GM12878 (cell line): Measurements from ENCODE around the gene CHD6. TPM values are rescaled to one million over a fixed set of nuclear protein-coding genes. Genes with fewer than 3 reads are reported as not detected.
A peak's percentile ranks its signal among the peaks of the same experiment; 100 is the strongest.

Source experiments
- ATF7 ChIP-seq: fragments of 450-650 bp; IDR thresholded peaks from 2 replicates; pipeline ENCODE4 v1.6.1; 2016; ENCODE audit warnings: low read depth, mild to moderate bottlenecking
- BHLHE40 ChIP-seq, 2 experiments: fragments of 450-650 bp in 1 of 2; IDR thresholded peaks; 2 replicates each; pipeline ENCODE4 v1.6.1; 2011 to 2017; ENCODE audit warnings: low read depth in 2 of 2, borderline replicate concordance in 1 of 2, improper control_type of control experiment in 1 of 2, low read length in 1 of 2, mild to moderate bottlenecking in 1 of 2
- ETV6 ChIP-seq, 2 experiments: fragments of 450-650 bp in 1 of 2; IDR thresholded peaks in 1 of 2; conservative IDR thresholded peaks in 1 of 2; 2 replicates each; pipeline ENCODE4 v1.6.1; 2014; ENCODE audit warnings: antibody characterized with exemption in 1 of 2, borderline replicate concordance in 1 of 2, low read depth in 1 of 2, mild to moderate bottlenecking in 1 of 2, moderate library complexity in 1 of 2
- FOS ChIP-seq: IDR thresholded peaks from 3 replicates; pipeline ENCODE4 v1.6.1; 2011; ENCODE audit warnings: borderline replicate concordance; ENCODE audit not compliant: insufficient read length; ENCODE audit errors: extremely low read depth
- GATAD2B ChIP-seq: fragments of 450-650 bp; conservative IDR thresholded peaks from 2 replicates; pipeline ENCODE4 v1.6.1; 2017; ENCODE audit warnings: low read depth, mild to moderate bottlenecking, moderate library complexity
- HCFC1 ChIP-seq: fragments of 150-350 bp; IDR thresholded peaks from 2 replicates; pipeline ENCODE4 v1.6.1; 2014; ENCODE audit warnings: low read length
- HDAC2 ChIP-seq: fragments of 200-600 bp; sonication (generic); IDR thresholded peaks from 2 replicates; pipeline ENCODE4 v1.6.1; 2017
- IRF5 ChIP-seq: fragments of 450-650 bp; IDR thresholded peaks from 2 replicates; pipeline ENCODE4 v1.6.1; 2017; ENCODE audit warnings: borderline replicate concordance
- JUND ChIP-seq: IDR thresholded peaks from 2 replicates; pipeline ENCODE4 v1.6.1; 2012; ENCODE audit warnings: low read depth, mild to moderate bottlenecking, low read length, improper control_type of control experiment, moderate library complexity
- KDM1A ChIP-seq: fragments of 200-600 bp; sonication (generic); IDR thresholded peaks from 2 replicates; pipeline ENCODE4 v1.6.1; 2016; ENCODE audit warnings: borderline replicate concordance
- KLF5 ChIP-seq: fragments of 450-650 bp; IDR thresholded peaks from 2 replicates; pipeline ENCODE4 v1.6.1; 2014; ENCODE audit warnings: mild to moderate bottlenecking; ENCODE audit not compliant: partially characterized antibody
- LARP7 ChIP-seq: fragments of 450-650 bp; IDR thresholded peaks from 2 replicates; pipeline ENCODE4 v1.6.1; 2017; ENCODE audit warnings: mild to moderate bottlenecking
- MAX ChIP-seq: IDR thresholded peaks from 2 replicates; pipeline ENCODE4 v1.6.1; 2012; ENCODE audit warnings: low read depth, low read length, improper control_type of control experiment
- MTA2 ChIP-seq: fragments of 450-650 bp; IDR thresholded peaks from 2 replicates; pipeline ENCODE4 v1.6.1; 2016; ENCODE audit warnings: low read depth, mild to moderate bottlenecking, moderate library complexity
- NBN ChIP-seq: fragments of 450-650 bp; IDR thresholded peaks from 2 replicates; pipeline ENCODE4 v1.6.1; 2016
- NFYB ChIP-seq: IDR thresholded peaks from 2 replicates; pipeline ENCODE4 v1.6.1; 2011; ENCODE audit warnings: low read depth, mild to moderate bottlenecking, low read length, improper control_type of control experiment, moderate library complexity; ENCODE audit not compliant: insufficient read depth
- NKRF ChIP-seq: fragments of 450-650 bp; conservative IDR thresholded peaks from 2 replicates; pipeline ENCODE4 v1.6.1; 2017; ENCODE audit warnings: mild to moderate bottlenecking, moderate library complexity
- NR2C1 ChIP-seq: fragments of 450-650 bp; IDR thresholded peaks from 2 replicates; pipeline ENCODE4 v1.6.1; 2017; ENCODE audit warnings: antibody characterized with exemption, mild to moderate bottlenecking, moderate library complexity
- NR2F1 ChIP-seq: fragments of 450-650 bp; conservative IDR thresholded peaks from 2 replicates; pipeline ENCODE4 v1.6.1; 2017; ENCODE audit warnings: mild to moderate bottlenecking
- PBX3 ChIP-seq: IDR thresholded peaks from 2 replicates; pipeline ENCODE4 v1.6.1; 2011; ENCODE audit warnings: mild to moderate bottlenecking, low read depth, low read length, moderate library complexity; ENCODE audit not compliant: insufficient replicate concordance
- RB1 ChIP-seq: fragments of 450-650 bp; formaldehyde crosslinking; IDR thresholded peaks from 2 replicates; pipeline ENCODE4 v1.6.1; 2017; ENCODE audit warnings: mild to moderate bottlenecking, borderline replicate concordance
- SIN3A ChIP-seq: IDR thresholded peaks from 2 replicates; pipeline ENCODE4 v1.6.1; 2012; ENCODE audit warnings: low read depth, low read length, improper control_type of control experiment
- USF1 ChIP-seq: IDR thresholded peaks from 2 replicates; pipeline ENCODE4 v1.6.1; 2011; ENCODE audit warnings: borderline replicate concordance, low read depth, mild to moderate bottlenecking, moderate library complexity, mixed read lengths, low read length; ENCODE audit not compliant: insufficient read depth; ENCODE audit errors: extremely low read length
- ZNF622 ChIP-seq: fragments of 450-650 bp; IDR thresholded peaks from 2 replicates; pipeline ENCODE4 v1.6.1; 2017; ENCODE audit warnings: mild to moderate bottlenecking, inconsistent platforms
- ZSCAN29 ChIP-seq: fragments of 450-650 bp; IDR thresholded peaks from 2 replicates; pipeline ENCODE4 v1.6.1; 2017; ENCODE audit warnings: mild to moderate bottlenecking, moderate library complexity
- polyA plus RNA-seq, 11 experiments: library from polyadenylated mRNA; depleted of rRNA in 4 of 11; unstranded in 6 of 11; stranded (reverse) in 5 of 11; fragments of >200 nt; fragmentation: Nextera tagmentation in 4 of 11; fragmentation: Illumina TruSeq in 1 of 11; extraction: Ambion mirVana in 4 of 11; extraction: Trizol in 1 of 11; gene quantifications; 1 replicate in 1 of 11; 2 replicates in 10 of 11; pipeline versions ENCODE4 v1.2.1 to v1.2.3, GENCODE V29; 2011 to 2016; ENCODE audit warnings: inconsistent platforms in 2 of 11, missing spikeins in 2 of 11, low read depth in 1 of 11
- total RNA-seq, 4 experiments: library from RNA; depleted of rRNA in 3 of 4; stranded (reverse); fragments of >200 nt in 3 of 4; fragmentation: Illumina TruSeq in 1 of 4; extraction: Trizol in 1 of 4; gene quantifications; 2 replicates each; pipeline versions ENCODE4 v1.2.1 to v1.2.3, GENCODE V29; 2013 to 2021

Gene CHD6
- total and polyA plus RNA-seq, 10 of the 15 experiments (the other 5 are each of a cell fraction or from before 2014, with no cell fraction given), result 4.3 to 25.5 (median 17.1) TPM

- peak; percentile 94 for TF ChIP-seq FOS
- TF ChIP-seq HCFC1, result no peak
- peak; percentile 79 for TF ChIP-seq NKRF
- TF ChIP-seq ZNF622, result peak; percentile 90
- TF ChIP-seq NR2C1, result no peak
- no peak for TF ChIP-seq JUND
- TF ChIP-seq GATAD2B, result peak; percentile 81; the same call in 1 of the 2 replicates
- no peak for TF ChIP-seq MTA2
- TF ChIP-seq MAX, result no peak
- TF ChIP-seq KLF5, result peak; percentile 52
- peak; percentile 100 for TF ChIP-seq PBX3
- TF ChIP-seq USF1, result no peak
- no peak for TF ChIP-seq IRF5
- 0 out of 2 replicates have a peak, but pooled peaks have one; percentile 41 for TF ChIP-seq NBN
- TF ChIP-seq HDAC2, result no peak
- TF ChIP-seq NR2F1, result peak; percentile 40; the same call in 1 of the 2 replicates
- peak; percentile 93 for TF ChIP-seq NFYB
- no peak for TF ChIP-seq ETV6 (conservative IDR thresholded peaks at IDR 0.05 in 1 of 2, IDR thresholded peaks at IDR 0.05 in 1 of 2; ENCODE audit: borderline replicate concordance in 1 of 2, low read depth in 1 of 2)
- TF ChIP-seq KDM1A, result no peak
- TF ChIP-seq ATF7, result peak; percentile 47
- no peak for TF ChIP-seq SIN3A
- peak; percentile 84 for TF ChIP-seq LARP7
- peak; percentile 65 to 81 for TF ChIP-seq BHLHE40 (IDR thresholded peaks at IDR 0.05; ENCODE audit: borderline replicate concordance in 1 of 2, low read depth in 2 of 2, low read length in 1 of 2)
- no peak for TF ChIP-seq ZSCAN29
- peak; percentile 18; the same call in 1 of the 2 replicates for TF ChIP-seq RB1
These were observed at the start of gene CHD6 (continued) for GRCh38 chr20:41617902-41618806.
